GM23338 (cell line): ENCODE measurements around the gene OR5J2. TPM values are rescaled to one million over a fixed set of nuclear protein-coding genes. Genes with fewer than 3 reads are reported as not detected.

Experiments used
- ATAC-seq: fragments of 200-7000 bp; cut with Tn5 transposase; 3 replicates; pipeline ENCODE4 v1.9.1; 2020
- DNase-seq: peaks from one replicate; pipeline ENCODE4 v3.0.0-alpha.2; 2015; ENCODE audit warnings: low spot score
- H2AFZ ChIP-seq: fragments of 200-600 bp; sonication (generic); 2 replicates; pipeline ENCODE4 v1.8.0; 2016; ENCODE audit warnings: antibody characterized with exemption, mild to moderate bottlenecking, moderate library complexity
- H3F3A ChIP-seq: fragments of 200-600 bp; sonication (generic); replicated peaks from 2 replicates; pipeline ENCODE4 v1.8.0; 2017; ENCODE audit warnings: antibody characterized with exemption, mixed run types, low read depth
- H3K27ac ChIP-seq: fragments of 200-600 bp; sonication (generic); 2 replicates; pipeline ENCODE4 v1.6.1; 2016; ENCODE audit warnings: low read depth
- H3K27me3 ChIP-seq: fragments of 200-600 bp; sonication (generic); 2 replicates; pipeline ENCODE4 v1.8.0; 2016; ENCODE audit warnings: mild to moderate bottlenecking, mixed run types, moderate library complexity; ENCODE audit not compliant: insufficient read depth
- H3K36me3 ChIP-seq: fragments of 200-600 bp; sonication (generic); 2 replicates; pipeline ENCODE4 v1.8.0; 2016; ENCODE audit warnings: mild to moderate bottlenecking; ENCODE audit not compliant: insufficient read depth
- H3K4me1 ChIP-seq: fragments of 200-600 bp; sonication (generic); 2 replicates; pipeline ENCODE4 v1.8.0; 2016; ENCODE audit warnings: mild to moderate bottlenecking, moderate library complexity; ENCODE audit not compliant: insufficient read depth
- H3K4me2 ChIP-seq: fragments of 200-600 bp; sonication (generic); 2 replicates; pipeline ENCODE4 v1.7.1; 2017; ENCODE audit warnings: mixed run types
- H3K4me3 ChIP-seq: fragments of 200-600 bp; sonication (generic); 2 replicates; pipeline ENCODE4 v1.6.1; 2016; ENCODE audit warnings: mixed run types
- H3K79me2 ChIP-seq: fragments of 200-600 bp; sonication (generic); replicated peaks from 2 replicates; pipeline ENCODE4 v1.8.0; 2017; ENCODE audit warnings: mild to moderate bottlenecking; ENCODE audit not compliant: insufficient read depth
- H3K9me2 ChIP-seq: fragments of 200-600 bp; sonication (generic); 2 replicates; pipeline ENCODE4 v1.8.0; 2017; ENCODE audit not compliant: insufficient read depth
- H4K20me1 ChIP-seq: fragments of 200-600 bp; sonication (generic); replicated peaks from 2 replicates; pipeline ENCODE4 v1.8.0; 2017; ENCODE audit warnings: mild to moderate bottlenecking; ENCODE audit not compliant: insufficient read depth
- H3K27ac Mint-ChIP-seq: 2 replicates; pipeline ENCODE4 v1.8.0; 2020; ENCODE audit warnings: inconsistent platforms, mild to moderate bottlenecking, moderate library complexity, mixed read lengths
- H3K27me3 Mint-ChIP-seq: 3 replicates; pipeline ENCODE4 v1.8.0; 2022; ENCODE audit warnings: low read depth, mild to moderate bottlenecking, moderate library complexity, mixed read lengths, inconsistent platforms; ENCODE audit not compliant: insufficient read depth, poor library complexity
- H3K36me3 Mint-ChIP-seq: 3 replicates; pipeline ENCODE4 v1.8.0; 2021; ENCODE audit warnings: low read depth, mild to moderate bottlenecking, inconsistent platforms, moderate library complexity, mixed read lengths
- H3K4me1 Mint-ChIP-seq: 3 replicates; pipeline ENCODE4 v1.8.0; 2020; ENCODE audit warnings: mild to moderate bottlenecking, inconsistent platforms, mixed read lengths
- H3K4me3 Mint-ChIP-seq: 3 replicates; pipeline ENCODE4 v1.8.0; 2021; ENCODE audit warnings: moderate library complexity, mild to moderate bottlenecking, inconsistent platforms, mixed read lengths
- H3K9me3 Mint-ChIP-seq: 3 replicates; pipeline ENCODE4 v1.8.0; 2020; ENCODE audit warnings: moderate library complexity, mild to moderate bottlenecking, inconsistent platforms, mixed read lengths
- CREB1 ChIP-seq: fragments of 250-450 bp; sonication (Bioruptor Pico); IDR thresholded peaks from 2 replicates; pipeline ENCODE4 v1.5.0; 2020; ENCODE audit warnings: low read depth, mild to moderate bottlenecking, moderate library complexity
- CTCF ChIP-seq, 2 experiments: fragments of 200-600 bp in 1 of 2; sonication (generic) in 1 of 2; conservative IDR thresholded peaks; 2 replicates each; pipeline versions ENCODE4 v1.5.1 to v1.6.1; 2016 to 2017; ENCODE audit warnings: antibody characterized with exemption in 2 of 2, low read depth in 2 of 2, mild to moderate bottlenecking in 2 of 2, moderate library complexity in 1 of 2
- ETS1 ChIP-seq: IDR thresholded peaks from 2 replicates; pipeline ENCODE4 v1.6.1; 2016; ENCODE audit warnings: antibody characterized with exemption
- EZH2 ChIP-seq: fragments of 200-600 bp; sonication (generic); IDR thresholded peaks from one replicate; pipeline ENCODE4 v1.8.0; 2017; ENCODE audit warnings: antibody characterized with exemption, mild to moderate bottlenecking, low read depth; ENCODE audit not compliant: unreplicated experiment
- EZH2phosphoT487 ChIP-seq: fragments of 200-600 bp; sonication (generic); IDR thresholded peaks from one replicate; pipeline ENCODE4 v1.8.1; 2018; ENCODE audit warnings: antibody characterized with exemption; ENCODE audit not compliant: unreplicated experiment
- JUNB ChIP-seq: IDR thresholded peaks from one replicate; pipeline ENCODE4 v1.6.1; 2016; ENCODE audit warnings: antibody characterized with exemption; ENCODE audit not compliant: unreplicated experiment
- NANOG ChIP-seq: IDR thresholded peaks from 2 replicates; pipeline ENCODE4 v1.6.1; 2016; ENCODE audit warnings: antibody characterized with exemption, borderline replicate concordance
- POLR2AphosphoS5 ChIP-seq: IDR thresholded peaks from 2 replicates; pipeline ENCODE4 v1.6.1; 2016; ENCODE audit warnings: antibody characterized with exemption, low read depth
- REST ChIP-seq: IDR thresholded peaks from one replicate; pipeline ENCODE4 v1.6.1; 2018; ENCODE audit warnings: antibody characterized with exemption; ENCODE audit not compliant: unreplicated experiment
- STAT1 ChIP-seq: IDR thresholded peaks from one replicate; pipeline ENCODE4 v1.6.1; 2016; ENCODE audit warnings: antibody characterized with exemption; ENCODE audit not compliant: unreplicated experiment
- ZNF114 ChIP-seq: fragments of 250-450 bp; sonication (Bioruptor Pico); IDR thresholded peaks from 2 replicates; pipeline ENCODE4 v1.5.0; 2020; ENCODE audit warnings: mild to moderate bottlenecking, moderate library complexity
- ZNF331 ChIP-seq: fragments of 250-450 bp; sonication (Bioruptor Pico); IDR thresholded peaks from 2 replicates; pipeline ENCODE4 v1.5.0; 2020; ENCODE audit warnings: low read depth, mild to moderate bottlenecking, moderate library complexity
- ZNF462 ChIP-seq: fragments of 250-450 bp; sonication (Bioruptor Pico); IDR thresholded peaks from 2 replicates; pipeline ENCODE4 v1.5.0; 2020; ENCODE audit warnings: mild to moderate bottlenecking, moderate library complexity
- polyA plus RNA-seq: library from polyadenylated mRNA; unstranded; fragments of >200 nt; fragmentation: Nextera tagmentation; extraction: Ambion mirVana; gene quantifications from 2 replicates; pipeline ENCODE4 v1.2.1, GENCODE V29; 2016
- total RNA-seq: library from RNA; depleted of rRNA; stranded (reverse); fragments of >200 nt; shearing (Covaris generic); gene quantifications from 2 replicates; pipeline ENCODE4 v1.2.3, GENCODE V29; 2014

The OR5J2 gene
- total and polyA plus RNA-seq, 2 experiments from 2014 or later: not detected

- Histone ChIP-seq H3K36me3 (no peaks in the 10 kb centered on the region), H3K4me1 (no peaks in the 10 kb centered on the region), H3F3A (no peaks in the 10 kb centered on the region), H3K27me3 (no peaks in the 10 kb centered on the region), H4K20me1 (no peaks in the 10 kb centered on the region), H3K79me2 (no peaks in the 10 kb centered on the region), H2AFZ (no peak overlapping the region), H3K4me2 (no peak overlapping the region), H3K27ac (no peak overlapping the region), H3K9me2 (no peaks in the 10 kb centered on the region), H3K4me3 (no peak overlapping the region)
- Mint-ChIP-seq H3K27me3 (no peaks in the 10 kb centered on the region), H3K36me3 (no peaks in the 10 kb centered on the region), H3K27ac (no peak overlapping the region), H3K4me1 (no peaks in the 10 kb centered on the region), H3K9me3 (no peaks in the 10 kb centered on the region; the same call in 2 of the 3 replicates), H3K4me3 (no peak overlapping the region)
- no peak for ATAC-seq
- no peak for DNase-seq
- TF ChIP-seq REST (no peak), ZNF331 (CRISPR knock-in tag) (no peak), CREB1 (CRISPR knock-in tag) (no peak), ETS1 (no peak), JUNB (no peak), POLR2AphosphoS5 (no peak), ZNF462 (no peak), ZNF114 (CRISPR knock-in tag) (no peak), EZH2 (no peak), CTCF (conservative IDR thresholded peaks at IDR 0.05; ENCODE audit: low read depth in 2 of 2) (no peak), NANOG (no peak), STAT1 (no peak), EZH2phosphoT487 (no peak)
These were observed 20.9 kb downstream of the OR5J2 start for GRCh38 chr11:56197367-56197766.
